ENCODE measurements around the gene PATJ. TPM values are rescaled to one million over a fixed set of nuclear protein-coding genes. Genes with fewer than 3 reads are reported as not detected.

PATJ gene
- total and polyA plus RNA-seq, 8 donors = 14.8 to 45.4 (median 27.9) TPM

DNA sequence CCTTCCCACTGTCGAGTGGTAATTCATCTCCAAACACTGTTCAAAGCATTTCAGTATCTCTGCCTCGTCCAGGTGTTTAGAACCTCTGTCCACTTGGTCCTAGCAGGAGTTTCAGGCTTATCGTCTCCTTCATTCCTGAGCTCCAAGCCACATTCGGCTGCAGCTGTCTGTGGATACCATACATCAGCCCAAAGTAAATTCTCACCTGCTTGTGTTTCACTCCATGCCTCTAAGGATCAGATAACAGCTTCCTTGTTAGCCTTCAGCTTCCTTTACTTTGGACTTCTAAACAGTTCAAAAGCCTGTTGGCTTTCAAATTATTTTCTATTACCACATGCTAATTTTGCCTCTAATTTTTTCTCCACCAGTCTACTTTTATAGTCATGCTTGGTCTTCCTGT lies 233.4 kb downstream of the PATJ start:
- Histone ChIP-seq H3K27me3 (no peaks in the 10 kb centered on the region), H3K4me1 (no peaks in the 10 kb centered on the region), H3K4me3 (no peak overlapping the region), H3K9me3 (no peaks in the 10 kb centered on the region), H3K27ac (no peak overlapping the region), H3K36me3 (no peaks in the 10 kb centered on the region)
- 75 to 82% methylated on average over 4 of the region's 4 CpGs for WGBS, 2 donors
- TF ChIP-seq, protein P1, sequence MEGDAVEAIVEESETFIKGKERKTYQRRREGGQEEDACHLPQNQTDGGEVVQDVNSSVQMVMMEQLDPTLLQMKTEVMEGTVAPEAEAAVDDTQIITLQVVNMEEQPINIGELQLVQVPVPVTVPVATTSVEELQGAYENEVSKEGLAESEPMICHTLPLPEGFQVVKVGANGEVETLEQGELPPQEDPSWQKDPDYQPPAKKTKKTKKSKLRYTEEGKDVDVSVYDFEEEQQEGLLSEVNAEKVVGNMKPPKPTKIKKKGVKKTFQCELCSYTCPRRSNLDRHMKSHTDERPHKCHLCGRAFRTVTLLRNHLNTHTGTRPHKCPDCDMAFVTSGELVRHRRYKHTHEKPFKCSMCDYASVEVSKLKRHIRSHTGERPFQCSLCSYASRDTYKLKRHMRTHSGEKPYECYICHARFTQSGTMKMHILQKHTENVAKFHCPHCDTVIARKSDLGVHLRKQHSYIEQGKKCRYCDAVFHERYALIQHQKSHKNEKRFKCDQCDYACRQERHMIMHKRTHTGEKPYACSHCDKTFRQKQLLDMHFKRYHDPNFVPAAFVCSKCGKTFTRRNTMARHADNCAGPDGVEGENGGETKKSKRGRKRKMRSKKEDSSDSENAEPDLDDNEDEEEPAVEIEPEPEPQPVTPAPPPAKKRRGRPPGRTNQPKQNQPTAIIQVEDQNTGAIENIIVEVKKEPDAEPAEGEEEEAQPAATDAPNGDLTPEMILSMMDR (IDR thresholded peaks at IDR 0.05) = no peak
- intact Hi-C loops (cut with DNase I) = no loop called here
- DNase-seq (no peak), ATAC-seq (no peak), FAIRE-seq (no peak)

DNA sequence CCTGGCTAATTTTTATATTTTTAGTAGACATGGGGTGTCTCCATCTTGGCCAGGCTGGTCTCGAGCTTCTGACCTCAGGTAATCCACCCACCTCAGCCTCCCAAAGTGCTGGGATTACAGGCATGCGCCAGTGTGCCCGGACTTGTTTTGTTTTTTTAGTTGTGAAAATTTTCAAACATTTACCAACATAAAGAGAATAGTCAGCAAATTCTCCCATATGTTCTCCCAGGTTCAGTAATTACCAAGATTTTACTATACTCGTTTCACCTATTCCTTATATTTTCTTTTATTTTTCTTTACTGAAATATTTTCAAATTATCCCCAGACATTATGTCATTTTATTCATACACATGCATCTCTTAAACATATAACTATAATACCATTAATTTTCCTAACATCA lies 234.3 kb downstream of the PATJ start:
- Histone ChIP-seq H3K36me3 (no peaks in the 10 kb centered on the region), H3K4me1 (no peaks in the 10 kb centered on the region), H3K27ac (no peak overlapping the region), H3K9me3 (no peaks in the 10 kb centered on the region), H3K4me3 (no peak overlapping the region), H3K27me3 (no peaks in the 10 kb centered on the region)
- DNase-seq (no peak), ATAC-seq (no peak), FAIRE-seq (no peak)
- TF ChIP-seq, protein P1 (IDR thresholded peaks at IDR 0.05) = no peak
- WGBS, 2 donors = 94 to 98% methylated on average over 4 of the region's 4 CpGs
- intact Hi-C loops (cut with DNase I) = no loop called here

DNA sequence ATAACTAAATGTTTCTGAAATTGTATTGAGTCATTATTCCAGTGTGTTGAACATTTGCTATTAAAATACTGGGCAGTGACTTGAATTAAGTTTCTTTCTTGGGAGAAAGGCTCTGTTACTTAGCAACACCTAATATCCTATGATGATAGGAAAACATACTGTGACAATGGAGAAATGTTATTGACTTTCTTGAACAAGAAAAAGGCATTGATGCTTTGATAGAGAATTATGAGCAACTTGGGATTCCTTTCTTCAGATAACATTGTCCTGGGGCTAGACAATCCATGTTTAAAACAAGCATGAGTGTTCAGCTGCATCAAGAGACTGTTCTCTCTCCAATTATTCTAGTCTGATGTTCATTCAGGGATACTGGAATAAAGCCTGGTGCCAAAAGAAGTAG lies 236.5 kb downstream of the PATJ start:
- no peak for FAIRE-seq
- ATAC-seq = no peak
- TF ChIP-seq, protein P1 (IDR thresholded peaks at IDR 0.05) = no peak

DNA sequence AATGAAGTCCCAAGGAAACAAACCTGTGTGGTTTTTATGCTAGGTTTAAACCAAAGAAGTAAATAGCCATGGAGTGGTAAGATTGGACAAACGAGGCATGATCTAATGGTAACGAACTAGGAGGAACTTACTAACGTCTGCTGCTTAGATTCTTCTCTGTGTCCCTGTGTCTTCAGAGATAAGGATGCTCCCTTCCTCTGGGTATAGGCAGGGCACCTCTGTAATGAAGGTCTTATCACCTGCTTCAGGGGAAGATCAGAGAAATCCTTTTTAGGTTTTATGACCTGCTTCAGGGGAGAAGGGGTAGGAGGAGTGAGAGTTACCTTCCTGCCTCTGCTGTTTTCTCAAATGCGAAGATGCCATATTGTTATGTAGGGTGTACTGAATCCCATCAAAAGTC lies 237.4 kb downstream of the PATJ start:
- H3K27ac ChIP-seq = no peak overlapping the region
- H3K36me3 ChIP-seq = no peaks in the 10 kb centered on the region
- H3K27me3 ChIP-seq = no peaks in the 10 kb centered on the region
- no peaks in the 10 kb centered on the region for H3K9me3 ChIP-seq
- H3K4me1 ChIP-seq = no peaks in the 10 kb centered on the region
- no peak for ATAC-seq
- TF ChIP-seq, protein P1 (IDR thresholded peaks at IDR 0.05) = no peak
- DNase-seq = no peak
- intact Hi-C loops (cut with DNase I) = no loop called here
- H3K4me3 ChIP-seq = no peak overlapping the region
- 92 to 95% methylated on average over 4 of the region's 4 CpGs for whole genome bisulfite sequencing, 2 donors
- no peak for FAIRE-seq

More for the DNA sequence above, 236.5 kb downstream of the PATJ start:
- intact Hi-C loops (cut with DNase I) = no loop called here
- H3K36me3 ChIP-seq = no peaks in the 10 kb centered on the region
- H3K27ac ChIP-seq = no peak overlapping the region
- H3K4me3 ChIP-seq = no peak overlapping the region
- H3K4me1 ChIP-seq = no peaks in the 10 kb centered on the region
- H3K9me3 ChIP-seq = no peaks in the 10 kb centered on the region
- no peaks in the 10 kb centered on the region for H3K27me3 ChIP-seq
- DNase-seq = no peak

DNA sequence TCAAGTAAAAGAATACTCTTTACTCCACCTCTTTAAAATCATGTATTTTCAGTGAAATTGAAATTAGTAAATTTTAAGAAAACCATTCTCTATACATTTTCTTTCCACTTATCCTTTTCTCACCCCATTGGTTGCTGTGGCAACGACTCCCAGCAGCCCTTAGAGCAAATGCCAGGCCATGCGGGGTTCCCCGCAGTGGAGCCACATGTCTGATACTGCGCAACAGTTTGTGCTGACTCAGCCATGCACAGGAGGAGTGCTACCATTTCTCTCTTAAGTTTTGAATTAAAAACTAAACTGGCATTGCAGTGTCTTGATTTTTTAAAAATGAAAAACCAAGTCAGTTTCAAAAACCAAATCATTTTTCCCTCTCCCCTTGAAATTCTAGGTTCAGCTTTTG lies 238.3 kb downstream of the PATJ start:
- Histone ChIP-seq H3K4me3 (no peak overlapping the region), H3K4me1 (no peaks in the 10 kb centered on the region), H3K27ac (no peak overlapping the region), H3K36me3 (no peaks in the 10 kb centered on the region), H3K9me3 (no peaks in the 10 kb centered on the region), H3K27me3 (no peaks in the 10 kb centered on the region)
- TF ChIP-seq, protein P1 (IDR thresholded peaks at IDR 0.05) = no peak
- intact Hi-C loops (cut with DNase I) = no loop called here
- no peak for ATAC-seq
- no peak for DNase-seq
- no peak for FAIRE-seq
- 91 to 94% methylated on average over 4 of the region's 4 CpGs for WGBS, 2 donors
